Vagina (tissue), 2 donors: ENCODE data around the gene ALG1. TPM values are rescaled to one million over a fixed set of nuclear protein-coding genes. Genes with fewer than 3 reads are reported as not detected.

ENCODE experiments used
- DNase-seq, 2 donors: peaks; one replicate each; pipeline ENCODE4 v3.0.0-alpha.2; 2017; ENCODE audit errors: extremely low spot score in 2 of 2
- H3K27ac ChIP-seq: fragments of 200-600 bp; sonication (generic); one replicate; pipeline ENCODE4 v1.5.1; 2019
- H3K27me3 ChIP-seq: fragments of 200-600 bp; sonication (generic); one replicate; pipeline ENCODE4 v1.5.1; 2019
- H3K36me3 ChIP-seq, 2 donors: fragments of 200-600 bp; sonication (generic); one replicate each; pipeline ENCODE4 v1.5.1; 2017 to 2019
- H3K4me1 ChIP-seq: fragments of 200-600 bp; sonication (generic); one replicate; pipeline ENCODE4 v1.5.1; 2019
- H3K4me3 ChIP-seq, 2 donors: fragments of 200-600 bp; sonication (generic); 1 replicate in 1 of 2; 2 replicates in 1 of 2; pipeline ENCODE4 v1.5.1; 2016 to 2019
- H3K9me3 ChIP-seq: fragments of 200-600 bp; sonication (generic); one replicate; pipeline ENCODE4 v1.5.1; 2019
- POLR2A ChIP-seq, 2 donors: fragments of 450-650 bp; IDR thresholded peaks; one replicate each; pipeline ENCODE4 v1.6.1; 2017; ENCODE audit warnings: antibody characterized with exemption in 2 of 2, mild to moderate bottlenecking in 2 of 2, moderate library complexity in 2 of 2
- POLR2AphosphoS5 ChIP-seq, 2 donors: sonication (generic); formaldehyde crosslinking; IDR thresholded peaks; one replicate each; pipeline ENCODE4 v1.9.0; 2017; ENCODE audit warnings: antibody characterized with exemption in 2 of 2, mild to moderate bottlenecking in 2 of 2, low read depth in 1 of 2; ENCODE audit not compliant: insufficient read depth in 1 of 2
- intact Hi-C: fragments of 100-400 bp; cut with DNase I; formaldehyde crosslinking; loops from one replicate; pipeline ENCODE4 v1.15.1; 2023
- total RNA-seq: library from RNA; depleted of rRNA; stranded (reverse); fragments of >200 nt; gene quantifications from one replicate; pipeline ENCODE4 v1.2.3, GENCODE V29; 2016
- TF ChIP-seq, protein P1 (sequence below), 3 experiments: fragments of 450-650 bp in 2 of 3; fragments of 200-600 bp in 1 of 3; sonication (generic) in 1 of 3; IDR thresholded peaks; one replicate each; pipeline ENCODE4 v1.5.1; 2017 to 2019; ENCODE audit warnings: antibody characterized with exemption in 3 of 3, mild to moderate bottlenecking in 2 of 3, moderate library complexity in 2 of 3

The ALG1 gene
- total RNA-seq, 1 donor from 2014 or later: 22.8 TPM

DNA sequence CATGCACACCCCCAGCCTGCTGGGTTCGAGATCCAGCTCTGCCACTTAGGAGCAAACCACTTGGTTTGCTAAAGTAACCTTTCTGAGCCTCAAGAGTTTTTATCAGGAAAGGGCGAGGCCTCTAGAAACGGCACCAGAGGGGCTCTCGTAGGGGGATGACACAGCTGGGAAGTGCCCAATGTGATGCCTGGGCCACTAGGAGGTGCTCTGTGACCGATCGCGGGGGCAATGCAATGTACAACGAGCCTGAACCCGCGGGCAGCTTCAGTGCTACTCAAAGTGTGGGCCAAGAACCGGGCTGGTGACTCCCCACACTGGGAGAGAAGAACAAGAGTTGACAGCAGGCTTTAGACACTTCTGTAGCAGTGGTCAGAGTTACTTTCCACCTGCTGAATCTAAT lies 15.3 kb upstream of the ALG1 start:
- Histone ChIP-seq H3K36me3 (no peaks in the 10 kb centered on the region), H3K27me3 (no peaks in the 10 kb centered on the region), H3K4me1 (no peaks in the 10 kb centered on the region), H3K27ac (no peak overlapping the region), H3K9me3 (no peaks in the 10 kb centered on the region), H3K4me3 (no peak overlapping the region)
- TF ChIP-seq POLR2A (IDR thresholded peaks at IDR 0.05) (no peak), POLR2AphosphoS5 (IDR thresholded peaks at IDR 0.05; ENCODE audit: insufficient read depth in 1 of 2, low read depth in 1 of 2) (no peak)
- TF ChIP-seq, protein P1, sequence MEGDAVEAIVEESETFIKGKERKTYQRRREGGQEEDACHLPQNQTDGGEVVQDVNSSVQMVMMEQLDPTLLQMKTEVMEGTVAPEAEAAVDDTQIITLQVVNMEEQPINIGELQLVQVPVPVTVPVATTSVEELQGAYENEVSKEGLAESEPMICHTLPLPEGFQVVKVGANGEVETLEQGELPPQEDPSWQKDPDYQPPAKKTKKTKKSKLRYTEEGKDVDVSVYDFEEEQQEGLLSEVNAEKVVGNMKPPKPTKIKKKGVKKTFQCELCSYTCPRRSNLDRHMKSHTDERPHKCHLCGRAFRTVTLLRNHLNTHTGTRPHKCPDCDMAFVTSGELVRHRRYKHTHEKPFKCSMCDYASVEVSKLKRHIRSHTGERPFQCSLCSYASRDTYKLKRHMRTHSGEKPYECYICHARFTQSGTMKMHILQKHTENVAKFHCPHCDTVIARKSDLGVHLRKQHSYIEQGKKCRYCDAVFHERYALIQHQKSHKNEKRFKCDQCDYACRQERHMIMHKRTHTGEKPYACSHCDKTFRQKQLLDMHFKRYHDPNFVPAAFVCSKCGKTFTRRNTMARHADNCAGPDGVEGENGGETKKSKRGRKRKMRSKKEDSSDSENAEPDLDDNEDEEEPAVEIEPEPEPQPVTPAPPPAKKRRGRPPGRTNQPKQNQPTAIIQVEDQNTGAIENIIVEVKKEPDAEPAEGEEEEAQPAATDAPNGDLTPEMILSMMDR (IDR thresholded peaks at IDR 0.05): no peak
- no peak for DNase-seq
- intact Hi-C loops: no loop called here

DNA sequence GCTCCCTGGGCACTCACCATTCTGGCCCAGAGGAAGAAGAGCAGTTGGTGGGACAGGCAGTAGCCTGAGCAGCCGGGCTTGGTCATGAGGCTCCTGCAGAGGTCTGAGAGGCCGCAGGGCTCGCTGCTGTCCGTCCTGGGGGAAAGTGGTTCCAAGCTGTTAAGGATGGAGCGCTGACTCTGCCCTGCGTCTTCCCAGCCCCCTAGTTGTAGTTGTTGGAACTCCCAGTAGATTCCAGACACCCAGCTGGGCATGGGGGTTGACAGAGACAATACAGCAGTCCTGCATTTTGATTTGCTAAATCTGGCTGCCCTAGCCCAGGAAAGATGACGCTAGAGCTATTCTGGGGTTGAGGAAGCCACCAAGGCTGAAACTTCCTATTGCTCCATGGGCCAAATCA lies 13.2 kb upstream of the ALG1 start:
- TF ChIP-seq, protein P1 (IDR thresholded peaks at IDR 0.05): no peak
- no peak for TF ChIP-seq POLR2AphosphoS5 (IDR thresholded peaks at IDR 0.05; ENCODE audit: insufficient read depth in 1 of 2, low read depth in 1 of 2)
- TF ChIP-seq POLR2A (IDR thresholded peaks at IDR 0.05): no peak
- Histone ChIP-seq H3K9me3 (no peaks in the 10 kb centered on the region), H3K4me1 (no peaks in the 10 kb centered on the region), H3K27me3 (no peaks in the 10 kb centered on the region), H3K4me3 (no peak overlapping the region), H3K27ac (no peak overlapping the region), H3K36me3 (no peaks in the 10 kb centered on the region)
- no peak for DNase-seq
- intact Hi-C loops: no loop called here

DNA sequence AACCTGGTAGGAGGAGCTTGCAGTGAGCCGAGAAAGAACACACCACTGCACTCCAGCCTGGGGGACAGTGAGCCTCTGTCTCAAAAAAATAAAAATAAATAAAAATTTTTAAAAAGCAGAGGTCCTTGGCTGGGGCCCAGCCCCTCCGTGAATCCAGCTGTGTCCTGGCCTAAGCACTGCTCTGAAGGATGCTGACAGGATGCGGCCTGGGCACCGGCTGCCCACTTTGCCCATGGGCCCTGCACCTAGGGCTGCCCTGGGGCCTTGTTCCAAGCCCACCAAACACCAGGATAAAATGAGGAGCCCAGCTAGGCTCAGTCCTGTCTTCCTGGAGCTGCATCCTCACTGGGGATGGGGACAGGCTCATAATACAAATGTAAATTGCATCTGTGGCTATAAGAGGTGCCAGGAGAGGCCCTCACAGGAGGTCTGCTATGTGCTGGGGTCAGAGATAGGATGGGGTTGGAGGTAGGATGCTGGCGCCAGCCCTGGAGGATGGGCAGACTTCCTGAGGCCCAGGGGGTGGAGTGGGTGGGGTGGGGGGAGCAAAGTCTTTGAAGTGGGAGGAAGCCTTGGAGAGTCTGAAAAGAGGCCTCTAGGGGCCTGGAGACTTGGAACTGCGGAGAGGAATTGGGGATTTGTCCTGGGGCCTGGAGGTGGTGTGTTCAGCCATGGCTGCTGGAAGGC lies 12.1 kb upstream of the ALG1 start:
- intact Hi-C loops: no loop called here
- Histone ChIP-seq H3K27me3 (no peaks in the 10 kb centered on the region), H3K4me1 (no peaks in the 10 kb centered on the region), H3K9me3 (no peaks in the 10 kb centered on the region), H3K36me3 (no peaks in the 10 kb centered on the region), H3K27ac (no peak overlapping the region), H3K4me3 (no peak overlapping the region)
- DNase-seq: no peak
- TF ChIP-seq POLR2AphosphoS5 (IDR thresholded peaks at IDR 0.05; ENCODE audit: insufficient read depth in 1 of 2, low read depth in 1 of 2) (no peak), POLR2A (IDR thresholded peaks at IDR 0.05) (no peak)
- TF ChIP-seq, protein P1 (IDR thresholded peaks at IDR 0.05): no peak

DNA sequence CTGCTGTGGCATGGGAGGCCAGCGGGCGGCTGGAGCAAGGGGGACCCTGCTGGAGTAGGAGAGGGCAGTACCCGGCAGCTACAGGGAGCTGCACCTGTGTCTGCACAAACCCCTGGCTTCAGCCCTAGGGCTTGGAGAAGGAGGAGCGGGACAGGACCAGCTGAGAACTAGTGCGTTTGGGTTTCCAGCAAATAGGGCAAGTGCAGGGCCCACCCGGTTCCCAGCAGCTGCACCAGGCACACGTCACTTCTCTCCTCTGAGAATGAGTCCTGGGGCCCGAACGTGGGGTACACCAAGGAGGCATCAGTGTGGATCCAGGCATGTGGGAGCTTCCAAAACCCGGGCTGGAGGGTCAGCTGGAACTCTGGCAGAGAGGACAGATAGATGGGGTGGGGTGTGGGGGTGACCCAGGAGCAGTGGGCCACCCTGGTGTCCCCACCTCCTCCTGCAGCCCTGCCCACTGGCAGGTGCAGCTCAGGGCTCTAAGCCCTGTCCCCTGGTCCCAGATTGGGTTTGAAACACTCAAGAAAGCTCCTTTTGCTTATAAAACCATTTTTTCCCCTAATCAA lies 11.5 kb upstream of the ALG1 start:
- Histone ChIP-seq H3K27me3 (no peaks in the 10 kb centered on the region), H3K27ac (no peak overlapping the region), H3K9me3 (no peaks in the 10 kb centered on the region), H3K36me3 (no peaks in the 10 kb centered on the region), H3K4me3 (no peak overlapping the region), H3K4me1 (no peaks in the 10 kb centered on the region)
- TF ChIP-seq POLR2A (IDR thresholded peaks at IDR 0.05): no peak
- TF ChIP-seq, protein P1 (IDR thresholded peaks at IDR 0.05): no peak
- TF ChIP-seq POLR2AphosphoS5 (IDR thresholded peaks at IDR 0.05; ENCODE audit: insufficient read depth in 1 of 2, low read depth in 1 of 2): no peak
- intact Hi-C loops: no loop called here
- DNase-seq: no peak

DNA sequence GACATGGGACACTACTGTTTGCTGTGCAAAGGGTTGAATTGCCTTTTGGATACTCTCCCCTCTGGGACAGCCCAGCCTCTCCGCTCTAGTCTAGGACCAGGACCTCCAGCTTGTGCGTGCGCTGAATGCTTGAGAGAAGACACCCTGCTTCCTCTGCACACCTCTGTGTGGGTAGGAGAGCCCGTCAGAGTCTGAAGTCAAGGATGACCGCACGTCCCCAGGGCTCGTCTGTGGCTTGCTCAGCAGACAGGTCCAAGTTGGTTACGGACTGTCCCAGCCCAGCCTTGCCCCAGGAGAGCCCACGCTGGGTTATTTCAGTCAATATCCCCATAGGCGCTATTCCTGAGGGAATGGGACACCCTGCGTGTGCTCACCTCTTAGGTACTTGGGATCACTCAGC lies 9.6 kb upstream of the ALG1 start:
- Histone ChIP-seq H3K9me3 (no peaks in the 10 kb centered on the region), H3K4me3 (no peak overlapping the region), H3K27me3 (no peaks in the 10 kb centered on the region), H3K4me1 (no peaks in the 10 kb centered on the region), H3K36me3 (no peaks in the 10 kb centered on the region), H3K27ac (no peak overlapping the region)
- no peak for TF ChIP-seq POLR2A (IDR thresholded peaks at IDR 0.05)
- DNase-seq: no peak
- intact Hi-C loops: no loop called here
